Lung (tissue), 12 donors: ENCODE measurements around the gene SLC10A1. TPM values are rescaled to one million over a fixed set of nuclear protein-coding genes. Genes with fewer than 3 reads are reported as not detected.
A peak's percentile ranks its signal among the peaks of the same experiment; 100 is the strongest.

ENCODE experiments used
- ATAC-seq: fragments of 200-7000 bp; cut with Tn5 transposase; one replicate; pipeline ENCODE4 v1.9.1; 2020; ENCODE audit warnings: moderate number of reproducible peaks; ENCODE audit not compliant: insufficient read depth, low FRiP score
- DNase-seq, 3 donors: peaks; one replicate each; pipeline ENCODE4 v3.0.0-alpha.2; 2013 to 2017
- H3K27ac ChIP-seq, 2 donors: one replicate each; pipeline ENCODE4 v1.5.1; 2013; ENCODE audit warnings: mild to moderate bottlenecking in 2 of 2, moderate library complexity in 2 of 2, control low read depth in 1 of 2, inconsistent platforms in 1 of 2, low read depth in 1 of 2, low read length in 1 of 2
- H3K27me3 ChIP-seq, 3 donors: one replicate each; pipeline ENCODE4 v1.5.1; 2013; ENCODE audit warnings: low read length in 2 of 3; ENCODE audit not compliant: control insufficient read depth in 3 of 3, insufficient read depth in 3 of 3
- H3K36me3 ChIP-seq, 4 donors: one replicate each; pipeline ENCODE4 v1.5.1; 2013; ENCODE audit warnings: low read length in 4 of 4, mild to moderate bottlenecking in 1 of 4, moderate library complexity in 1 of 4; ENCODE audit not compliant: control insufficient read depth in 4 of 4, insufficient read depth in 4 of 4
- H3K4me1 ChIP-seq, 5 donors: one replicate each; pipeline ENCODE4 v1.5.1; 2013; ENCODE audit warnings: low read length in 5 of 5, mild to moderate bottlenecking in 2 of 5, moderate library complexity in 1 of 5; ENCODE audit not compliant: control insufficient read depth in 5 of 5, insufficient read depth in 5 of 5
- H3K4me3 ChIP-seq: one replicate; pipeline ENCODE4 v1.5.1; 2013; ENCODE audit warnings: mild to moderate bottlenecking, control low read depth, moderate library complexity
- H3K9ac ChIP-seq, 2 donors: one replicate each; pipeline ENCODE4 v1.5.1; 2013; ENCODE audit warnings: low read length in 2 of 2, control low read depth in 1 of 2; ENCODE audit not compliant: insufficient read depth in 1 of 2
- H3K9me3 ChIP-seq, 4 donors: one replicate each; pipeline ENCODE4 v1.5.1; 2013; ENCODE audit warnings: low read length in 3 of 4, mild to moderate bottlenecking in 1 of 4, moderate library complexity in 1 of 4; ENCODE audit not compliant: control insufficient read depth in 4 of 4, insufficient read depth in 3 of 4
- WGBS, 2 donors: extraction: QIAGEN DNeasy Blood & Tissue Kit; methylation state at CpG; one replicate each; pipeline ENCODE4 v1.1.7; 2013; 5-methylcytosine and 5-hydroxymethylcytosine counted together
- polyA plus RNA-seq, 2 donors: library from polyadenylated mRNA; stranded (reverse); fragments of 200-250 nt; gene quantifications; one replicate each; pipeline ENCODE4 v1.2.1, GENCODE V29; 2013
- total RNA-seq, 2 donors: library from RNA; depleted of rRNA in 1 of 2; stranded (reverse); fragments of >200 nt in 1 of 2; gene quantifications; one replicate each; pipeline ENCODE4 v1.2.1, GENCODE V29; 2014 to 2021
- TF ChIP-seq, protein P1 (sequence below): IDR thresholded peaks from 2 replicates; pipeline ENCODE4 v1.5.1; 2012; ENCODE audit warnings: mild to moderate bottlenecking; ENCODE audit errors: control extremely low read depth, extremely low read depth
- donor health status: control.
- donor health status: control.
- donor health status: Bipolar disorder and iron deficiency.
- donor health status: healthy.
- donor health status: DM: yes; HTN: yes; CAD: no.

SLC10A1 gene
- total and polyA plus RNA-seq, 4 donors: not detected

DNA sequence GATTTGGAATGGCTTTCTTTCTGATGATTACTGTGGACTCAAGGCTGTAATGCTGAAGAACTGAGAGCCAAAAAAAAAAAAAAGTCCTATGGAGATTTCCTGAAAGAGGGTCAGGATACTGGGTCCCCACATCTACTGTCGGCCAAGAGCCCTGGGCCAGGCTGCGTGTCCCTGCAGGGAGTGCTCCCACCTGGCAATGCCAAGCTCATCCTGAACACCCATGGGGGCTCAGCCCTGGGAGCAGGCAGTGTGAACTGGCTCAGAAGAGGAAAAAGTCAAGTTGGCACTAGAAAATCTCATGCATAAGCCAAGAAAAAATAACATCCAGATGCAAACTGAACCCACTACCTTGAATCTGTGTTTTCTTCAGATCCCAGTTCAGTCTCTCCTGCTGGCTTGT lies 47.1 kb upstream of the SLC10A1 start:
- DNase-seq: no peak

DNA sequence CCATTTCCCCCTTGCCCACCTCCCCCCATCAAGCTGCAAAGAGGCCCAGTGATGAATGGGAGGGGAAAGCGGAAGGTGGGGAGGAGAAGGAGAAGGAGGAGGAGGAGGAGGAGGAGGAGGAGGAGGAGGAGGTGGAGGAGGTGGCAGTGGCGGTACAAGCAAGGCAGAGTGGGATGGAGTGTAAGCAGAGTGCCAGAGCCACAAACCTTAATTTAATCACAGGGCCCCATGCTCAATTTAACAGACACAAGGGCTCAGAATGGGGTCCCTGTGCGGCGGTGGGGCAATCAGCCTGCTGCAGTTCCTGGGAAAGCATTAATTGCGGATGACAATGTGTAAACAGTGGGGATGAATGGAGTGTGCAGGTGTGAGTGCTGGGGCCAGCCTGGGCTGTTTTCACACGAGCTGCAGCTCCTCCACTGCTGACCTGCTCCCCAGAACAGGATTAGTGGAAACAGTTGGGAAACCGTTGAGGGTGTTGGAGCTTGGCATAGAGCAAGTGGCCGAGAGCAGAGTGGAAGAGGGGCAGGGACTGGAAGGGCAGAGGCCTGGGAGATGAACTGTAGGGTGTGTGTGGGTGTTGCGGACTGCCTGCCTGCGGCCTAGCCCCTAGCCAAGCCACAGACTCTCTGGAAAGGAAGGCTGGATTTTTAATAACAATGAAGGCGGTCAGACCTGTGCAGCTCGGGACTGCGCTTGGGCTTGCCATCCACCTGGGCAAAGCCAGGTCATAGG lies 45.8 kb upstream of the SLC10A1 start:
- ATAC-seq (no peak), DNase-seq (peak in 1 of 3 donors; percentile 19)
- Histone ChIP-seq H3K27ac (no peak overlapping the region), H3K27me3 (peaks cover 0 to 4% (median 4%) of the 10 kb centered on the region in 3 donors), H3K4me3 (no peak overlapping the region), H3K36me3 (no peaks in the 10 kb centered on the region), H3K9ac (no peak overlapping the region), H3K4me1 (no peaks in the 10 kb centered on the region), H3K9me3 (peaks cover 0 to 2% (median 0%) of the 10 kb centered on the region in 4 donors)
- WGBS, 2 donors: 58 to 72% methylated on average over 13 of the region's 13 CpGs
- TF ChIP-seq, protein P1, sequence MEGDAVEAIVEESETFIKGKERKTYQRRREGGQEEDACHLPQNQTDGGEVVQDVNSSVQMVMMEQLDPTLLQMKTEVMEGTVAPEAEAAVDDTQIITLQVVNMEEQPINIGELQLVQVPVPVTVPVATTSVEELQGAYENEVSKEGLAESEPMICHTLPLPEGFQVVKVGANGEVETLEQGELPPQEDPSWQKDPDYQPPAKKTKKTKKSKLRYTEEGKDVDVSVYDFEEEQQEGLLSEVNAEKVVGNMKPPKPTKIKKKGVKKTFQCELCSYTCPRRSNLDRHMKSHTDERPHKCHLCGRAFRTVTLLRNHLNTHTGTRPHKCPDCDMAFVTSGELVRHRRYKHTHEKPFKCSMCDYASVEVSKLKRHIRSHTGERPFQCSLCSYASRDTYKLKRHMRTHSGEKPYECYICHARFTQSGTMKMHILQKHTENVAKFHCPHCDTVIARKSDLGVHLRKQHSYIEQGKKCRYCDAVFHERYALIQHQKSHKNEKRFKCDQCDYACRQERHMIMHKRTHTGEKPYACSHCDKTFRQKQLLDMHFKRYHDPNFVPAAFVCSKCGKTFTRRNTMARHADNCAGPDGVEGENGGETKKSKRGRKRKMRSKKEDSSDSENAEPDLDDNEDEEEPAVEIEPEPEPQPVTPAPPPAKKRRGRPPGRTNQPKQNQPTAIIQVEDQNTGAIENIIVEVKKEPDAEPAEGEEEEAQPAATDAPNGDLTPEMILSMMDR: no peak

More for the DNA sequence above, 47.1 kb upstream of the SLC10A1 start:
- peaks cover 0 to 4% (median 4%) of the 10 kb centered on the region in 3 donors for H3K27me3 ChIP-seq
- no peaks in the 10 kb centered on the region for H3K36me3 ChIP-seq
- no peaks in the 10 kb centered on the region for H3K4me1 ChIP-seq
- no peak for ATAC-seq
- no peak overlapping the region for H3K9ac ChIP-seq
- H3K27ac ChIP-seq: no peak overlapping the region
- 93 to 98% methylated on average over 2 of the region's 2 CpGs for WGBS, 2 donors
- H3K4me3 ChIP-seq: no peak overlapping the region
- H3K9me3 ChIP-seq: peaks cover 0 to 2% (median 0%) of the 10 kb centered on the region in 4 donors
- TF ChIP-seq, protein P1: no peak

DNA sequence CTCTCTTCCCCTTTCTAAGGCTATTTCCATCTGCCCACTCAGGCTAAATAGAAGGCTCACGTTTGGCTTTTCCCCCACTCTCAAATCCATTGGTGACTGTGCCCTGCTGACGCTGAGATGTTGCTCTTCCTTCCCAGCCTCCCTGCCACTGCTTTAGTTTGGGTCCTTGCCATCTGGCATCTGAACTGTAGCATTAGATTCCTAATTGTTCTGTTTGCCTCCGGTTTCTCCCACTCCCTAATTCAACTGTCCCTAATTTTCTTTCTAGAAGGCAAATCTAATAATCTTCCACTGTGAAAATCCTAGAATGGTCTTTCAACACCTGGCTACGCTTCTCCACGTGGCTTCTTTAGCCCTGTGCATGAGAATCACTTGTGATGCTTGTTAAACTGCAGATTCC lies 44.6 kb upstream of the SLC10A1 start:
- Histone ChIP-seq H3K9me3 (peaks cover 0 to 2% (median 0%) of the 10 kb centered on the region in 4 donors), H3K27ac (no peak overlapping the region), H3K4me3 (no peak overlapping the region), H3K9ac (no peak overlapping the region), H3K27me3 (peaks cover 0 to 4% (median 4%) of the 10 kb centered on the region in 3 donors), H3K36me3 (no peaks in the 10 kb centered on the region), H3K4me1 (no peaks in the 10 kb centered on the region)
- DNase-seq (peak in 2 of 3 donors; percentile 13 to 53), ATAC-seq (no peak)
- TF ChIP-seq, protein P1: no peak
- WGBS, 2 donors: 45 to 67% methylated on average over 5 of the region's 5 CpGs
